Kasumi-1 (cell line): ENCODE data around the gene LIPF.
"Not testable (repeated sequence)": the region's sequence is repeated elsewhere in the genome, so short reads cannot be mapped to it uniquely, and the experiment has no call there.

Experiments
- DNase-seq, 2 experiments: peaks; one replicate each; lab custom pipeline; 2025; lab: John Stamatoyannopoulos, UW

The LIPF gene, protein sequence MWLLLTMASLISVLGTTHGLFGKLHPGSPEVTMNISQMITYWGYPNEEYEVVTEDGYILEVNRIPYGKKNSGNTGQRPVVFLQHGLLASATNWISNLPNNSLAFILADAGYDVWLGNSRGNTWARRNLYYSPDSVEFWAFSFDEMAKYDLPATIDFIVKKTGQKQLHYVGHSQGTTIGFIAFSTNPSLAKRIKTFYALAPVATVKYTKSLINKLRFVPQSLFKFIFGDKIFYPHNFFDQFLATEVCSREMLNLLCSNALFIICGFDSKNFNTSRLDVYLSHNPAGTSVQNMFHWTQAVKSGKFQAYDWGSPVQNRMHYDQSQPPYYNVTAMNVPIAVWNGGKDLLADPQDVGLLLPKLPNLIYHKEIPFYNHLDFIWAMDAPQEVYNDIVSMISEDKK

GRCh38 chr10:88664142-88664541, at the start of gene LIPF:
TSS of gene LIPF (plus strand) at chr10:88664442. CDS start at chr10:88667298, 2,856 bp downstream.
- no peak for DNase-seq

DNA sequence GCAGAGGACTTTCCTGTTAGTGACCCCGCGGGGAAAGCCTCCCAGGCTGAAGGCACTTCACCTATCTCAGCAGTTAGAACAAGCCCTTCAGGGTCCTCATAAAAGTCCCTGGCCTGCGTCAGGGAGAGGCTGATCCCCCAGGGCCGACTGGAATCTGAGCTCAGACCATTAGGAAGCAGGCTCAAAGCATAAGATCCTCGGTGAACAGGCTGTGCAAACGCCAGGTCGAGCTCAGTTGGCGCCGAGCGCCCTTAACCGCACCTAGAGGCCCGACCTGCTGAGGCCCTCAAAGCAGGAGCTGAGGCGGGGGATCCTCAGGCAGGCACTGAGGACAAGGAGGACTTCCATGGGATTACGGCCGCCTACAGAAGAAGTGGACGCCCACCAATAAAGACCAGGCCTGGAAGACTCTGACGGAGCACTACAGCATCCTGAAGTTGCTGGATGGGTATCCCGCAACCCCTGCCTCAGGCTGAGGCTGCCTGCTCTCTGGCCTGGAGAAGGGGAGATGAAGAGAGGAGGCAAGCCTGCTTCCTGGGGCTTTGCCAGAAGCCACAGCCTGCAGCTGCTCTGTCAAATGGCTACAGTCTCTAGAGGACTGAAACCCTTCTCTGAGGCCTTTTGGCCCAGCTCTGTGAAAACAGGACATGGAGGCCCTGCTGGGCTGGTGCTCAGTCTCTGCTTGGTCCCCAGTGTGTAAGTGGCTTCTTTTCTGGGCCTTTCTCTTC, 47.8 kb upstream of the LIPF start:
- DNase-seq: no peak

DNA sequence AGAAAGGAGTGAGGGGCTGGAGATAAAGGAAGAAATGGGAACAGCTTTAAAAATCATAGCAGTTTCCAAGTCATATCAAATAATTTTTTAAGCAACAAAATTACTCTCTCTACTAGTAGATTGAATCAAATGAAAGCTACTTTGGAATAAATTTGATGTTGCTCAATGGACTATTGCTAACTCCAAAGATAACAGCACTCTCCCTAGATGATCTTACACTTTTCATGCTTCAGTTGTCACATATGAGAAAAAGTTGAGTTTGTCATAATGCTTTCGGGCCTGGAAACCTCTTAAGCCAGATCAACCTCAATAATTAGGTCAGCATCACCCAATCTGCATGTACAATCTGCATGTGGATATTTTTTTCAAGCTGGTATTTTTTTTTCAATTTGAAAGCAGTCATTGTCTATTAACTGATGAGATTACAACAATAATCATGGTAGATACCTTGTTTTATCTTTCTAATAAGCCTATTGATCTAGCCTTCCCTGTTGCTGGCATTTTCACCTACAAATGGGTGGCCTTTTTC, 46.4 kb upstream of the LIPF start:
- no peak for DNase-seq

DNA sequence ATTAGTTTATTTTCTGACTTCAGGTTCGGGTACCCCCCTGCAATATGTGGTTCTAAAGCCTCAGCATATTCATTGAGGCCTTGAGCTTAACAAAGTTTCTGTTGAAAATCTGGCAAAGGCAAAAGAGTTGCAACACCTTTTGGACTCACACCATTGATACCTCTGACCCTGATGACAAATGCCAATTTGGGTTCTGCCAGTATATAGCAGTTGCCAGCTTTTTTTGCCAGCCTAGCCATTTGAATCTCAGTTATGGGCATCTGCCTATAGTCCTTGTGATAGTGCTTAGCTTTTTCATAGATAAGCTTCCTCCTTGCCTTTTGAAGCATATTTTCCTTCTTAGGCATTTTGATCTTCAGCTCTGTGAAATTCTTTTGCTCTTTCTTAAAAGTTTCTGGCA, 45.7 kb upstream of the LIPF start:
- DNase-seq: no peak

DNA sequence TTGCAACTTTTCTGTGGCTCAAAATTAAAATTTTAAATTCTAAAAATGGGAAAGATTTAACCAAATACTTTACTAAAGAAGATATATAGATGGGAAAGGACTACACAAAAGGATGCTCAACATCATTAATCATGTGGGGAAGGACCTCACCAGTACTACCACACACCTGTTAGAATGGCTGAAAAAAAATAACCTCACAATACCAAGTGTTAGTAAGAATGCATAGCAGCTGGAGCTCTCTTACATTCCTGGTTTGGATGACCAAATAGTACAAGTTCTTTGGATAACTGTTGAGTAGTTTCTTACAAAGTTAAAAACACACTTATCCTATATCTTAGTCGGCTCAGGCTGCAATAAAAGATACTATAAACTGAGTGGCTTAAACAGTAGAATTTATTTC, 43.8 kb upstream of the LIPF start:
- DNase-seq: no peak

GRCh38 chr10:88623835-88624234, 40.4 kb upstream of the LIPF start:
- DNase-seq: no peak

GRCh38 chr10:88624840-88625239, 39.4 kb upstream of the LIPF start:
- DNase-seq: no peak

- no peak for DNase-seq
Observed at GRCh38 chr10:88640186-88640585, 24.1 kb upstream of the LIPF start.

GRCh38 chr10:88642209-88642608, 22.0 kb upstream of the LIPF start:
- no peak for DNase-seq

DNA sequence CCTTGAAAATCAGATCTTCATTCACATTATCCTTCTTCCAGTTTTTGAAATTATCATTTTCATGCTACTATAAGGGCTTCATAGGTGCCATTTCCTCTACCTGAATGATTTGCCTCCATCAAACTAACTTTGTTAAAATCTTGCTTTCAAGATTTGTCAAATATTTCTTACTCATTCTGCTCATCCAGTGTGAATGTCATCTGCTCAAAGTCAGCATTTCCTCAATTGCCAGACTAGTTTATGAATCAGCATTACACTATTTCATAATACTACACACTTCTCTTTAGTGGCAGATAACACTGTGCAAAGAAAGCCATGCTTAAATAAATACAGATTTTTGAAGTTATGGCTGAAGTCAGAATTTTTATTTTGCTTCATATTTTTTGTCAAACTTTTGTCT, 21.3 kb upstream of the LIPF start:
- peak; percentile 50 to 51 for DNase-seq

GRCh38 chr10:88647061-88647615, 17.1 kb upstream of the LIPF start:
- peak; percentile 42 to 48 for DNase-seq

DNA sequence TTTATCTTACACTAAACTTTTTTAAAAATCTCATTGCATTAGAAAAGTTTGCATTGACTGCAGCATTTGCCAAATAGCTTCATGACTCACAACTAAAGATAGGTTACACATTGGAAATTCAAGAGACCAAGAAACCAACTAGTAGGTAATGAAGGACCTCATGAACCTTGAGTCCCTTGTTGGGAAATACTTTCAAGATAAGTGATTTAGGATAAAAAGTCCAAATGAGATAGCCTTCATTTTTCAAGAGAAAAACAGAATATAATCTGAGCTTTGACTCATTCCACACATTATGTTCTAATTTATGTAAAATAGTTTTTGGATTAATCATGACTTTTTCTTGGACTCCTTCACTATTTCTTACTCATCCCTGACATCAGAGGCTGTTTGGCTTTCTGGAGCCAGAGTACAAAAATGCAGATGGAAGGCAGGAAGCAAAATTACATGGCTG, 13.1 kb upstream of the LIPF start:
- DNase-seq: no peak

DNA sequence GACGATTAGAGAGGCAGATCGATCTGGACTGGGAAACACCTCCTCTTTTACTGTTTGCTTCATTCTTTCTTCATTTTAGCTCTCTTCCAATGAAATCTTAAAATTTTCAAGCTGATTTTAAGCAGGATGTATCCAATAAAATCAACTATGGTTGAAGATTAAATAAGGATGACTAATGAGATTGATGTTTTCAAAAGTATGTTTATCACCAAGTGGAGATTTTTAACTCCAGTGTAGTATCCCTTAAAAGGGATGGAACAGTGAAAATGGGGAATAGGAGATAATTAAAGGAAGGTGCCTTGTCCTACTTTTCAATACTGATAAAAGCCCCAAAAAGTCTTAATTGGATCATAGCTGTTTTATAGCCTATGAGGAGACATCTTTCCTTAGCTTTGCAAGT, 11.6 kb upstream of the LIPF start:
- DNase-seq: no peak

- DNase-seq: no peak
Observed at GRCh38 chr10:88657901-88658300, 6.3 kb upstream of the LIPF start.

DNA sequence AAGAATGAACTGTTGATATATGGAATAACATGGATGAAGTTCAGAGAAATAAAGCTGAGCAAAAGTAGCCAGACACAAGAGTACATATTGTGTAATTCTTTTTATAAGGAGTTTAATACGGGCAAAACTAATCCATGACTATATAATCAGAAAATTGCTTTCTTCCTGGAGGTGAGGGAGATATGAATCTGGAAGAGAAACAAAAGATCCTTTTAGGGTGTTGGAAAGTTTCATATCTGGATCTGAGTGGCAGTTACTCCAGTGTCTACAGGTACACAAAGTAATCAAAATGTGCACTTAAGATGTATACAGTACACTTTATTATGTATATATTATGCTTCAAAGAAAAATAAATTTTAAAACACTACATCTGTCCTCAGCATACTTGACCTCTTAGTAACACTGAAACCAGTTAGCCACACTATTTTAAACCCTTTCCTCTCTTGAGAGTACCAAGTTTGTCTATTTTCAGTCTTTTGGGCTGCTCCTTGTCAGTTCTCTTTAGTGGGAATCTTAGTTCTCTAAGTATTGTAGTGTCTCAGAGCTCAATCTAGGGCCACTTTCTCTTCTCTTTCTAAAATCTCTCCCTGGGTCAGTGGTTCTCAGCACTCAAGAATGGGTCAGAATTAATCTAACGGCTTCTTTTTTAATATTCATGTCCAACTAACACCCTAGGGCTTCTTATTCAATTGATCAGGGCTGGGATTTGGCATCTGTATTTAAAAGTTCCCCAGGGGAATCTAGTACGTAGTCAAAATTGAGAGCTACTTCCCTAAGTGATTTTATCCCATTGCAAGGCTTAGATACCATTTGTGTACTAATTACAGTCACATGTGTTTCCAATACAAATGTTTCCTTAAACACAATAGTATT, 4.3 kb upstream of the LIPF start:
- no peak for DNase-seq

- DNase-seq: no peak
Observed at GRCh38 chr10:88660598-88660884, 3.7 kb upstream of the LIPF start.

GRCh38 chr10:88661018-88661417, 3.2 kb upstream of the LIPF start:
- DNase-seq: no peak

- peak; percentile 39 to 69 for DNase-seq
Observed at GRCh38 chr10:88661577-88661976, 2.7 kb upstream of the LIPF start.

DNA sequence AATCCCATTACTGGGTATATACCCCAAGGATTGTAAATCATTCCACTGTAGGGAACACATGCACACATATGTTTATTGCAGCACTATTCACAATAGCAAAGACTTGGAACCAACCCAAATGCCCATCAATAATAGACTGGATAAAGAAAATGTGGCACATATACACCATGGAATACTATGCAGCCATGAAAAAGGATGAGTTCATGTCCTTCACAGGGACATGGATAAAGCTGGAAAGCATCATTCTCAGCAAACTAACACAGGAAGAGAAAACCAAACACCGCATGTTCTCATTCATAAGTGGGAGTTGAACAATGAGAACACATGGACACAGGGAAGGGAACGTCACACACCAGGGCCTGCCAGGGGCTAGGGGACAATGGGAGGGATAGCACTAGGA, 1.1 kb upstream of the LIPF start:
- not testable (repeated sequence) for DNase-seq

GRCh38 chr10:88668465-88668864, 4.2 kb downstream of the LIPF start:
- DNase-seq: no peak

GRCh38 chr10:88670497-88670896, 6.3 kb downstream of the LIPF start:
- DNase-seq: no peak

- DNase-seq: no peak
Observed at GRCh38 chr10:88672041-88672440, 7.8 kb downstream of the LIPF start.
